ENCODE measurements around the gene NUDCD3. TPM values are rescaled to one million over a fixed set of nuclear protein-coding genes. Genes with fewer than 3 reads are reported as not detected.
A peak's percentile ranks its signal among the peaks of the same experiment; 100 is the strongest.

The NUDCD3 gene
- total and polyA plus RNA-seq, 12 donors = 16.2 to 116 (median 102) TPM

GRCh38 chr7:44477063-44477830 lies 13.2 kb downstream of the NUDCD3 start:
- ATAC-seq = peak; percentile 81 to 93 (median 88)
- no peaks in the 10 kb centered on the region for H3K27me3 ChIP-seq
- H3K9me3 ChIP-seq = peaks cover 0 to 2% (median 0%) of the 10 kb centered on the region in 11 donors
- peak overlapping the region in 7 of 10 donors; percentile 33 to 60 (median 55) for H3K27ac ChIP-seq
- DNase-seq = peak; percentile 24 to 34
- peaks cover 0 to 86% (median 16%) of the 10 kb centered on the region in 9 donors for H3K36me3 ChIP-seq
- intact Hi-C loops (cut with DNase I) = loop anchor here (1.0 to 10.0 kb wide), 9 partner anchors 102 to 405 kb away; partner anchors contain the start of gene CAMK2B (in 1 of the 10)
- H3K4me1 ChIP-seq = peaks cover 0 to 45% (median 31%) of the 10 kb centered on the region in 9 donors
- TF ChIP-seq, protein P1, sequence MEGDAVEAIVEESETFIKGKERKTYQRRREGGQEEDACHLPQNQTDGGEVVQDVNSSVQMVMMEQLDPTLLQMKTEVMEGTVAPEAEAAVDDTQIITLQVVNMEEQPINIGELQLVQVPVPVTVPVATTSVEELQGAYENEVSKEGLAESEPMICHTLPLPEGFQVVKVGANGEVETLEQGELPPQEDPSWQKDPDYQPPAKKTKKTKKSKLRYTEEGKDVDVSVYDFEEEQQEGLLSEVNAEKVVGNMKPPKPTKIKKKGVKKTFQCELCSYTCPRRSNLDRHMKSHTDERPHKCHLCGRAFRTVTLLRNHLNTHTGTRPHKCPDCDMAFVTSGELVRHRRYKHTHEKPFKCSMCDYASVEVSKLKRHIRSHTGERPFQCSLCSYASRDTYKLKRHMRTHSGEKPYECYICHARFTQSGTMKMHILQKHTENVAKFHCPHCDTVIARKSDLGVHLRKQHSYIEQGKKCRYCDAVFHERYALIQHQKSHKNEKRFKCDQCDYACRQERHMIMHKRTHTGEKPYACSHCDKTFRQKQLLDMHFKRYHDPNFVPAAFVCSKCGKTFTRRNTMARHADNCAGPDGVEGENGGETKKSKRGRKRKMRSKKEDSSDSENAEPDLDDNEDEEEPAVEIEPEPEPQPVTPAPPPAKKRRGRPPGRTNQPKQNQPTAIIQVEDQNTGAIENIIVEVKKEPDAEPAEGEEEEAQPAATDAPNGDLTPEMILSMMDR (IDR thresholded peaks at IDR 0.05) = peak; percentile 68 to 95 (median 92)
- H3K4me3 ChIP-seq = no peak overlapping the region
- WGBS, 2 donors = 29 to 30% methylated on average over 6 of the region's 6 CpGs

- H3K4me1 ChIP-seq = peaks cover 0 to 52% (median 33%) of the 10 kb centered on the region in 9 donors
- TF ChIP-seq, protein P1 (IDR thresholded peaks at IDR 0.05) = no peak
- H3K4me3 ChIP-seq = no peak overlapping the region
- WGBS, 2 donors = 85 to 86% methylated on average over 5 of the region's 5 CpGs
- no peaks in the 10 kb centered on the region for H3K27me3 ChIP-seq
- no peaks in the 10 kb centered on the region for H3K9me3 ChIP-seq
- H3K36me3 ChIP-seq = peaks cover 0 to 86% (median 10%) of the 10 kb centered on the region in 9 donors
- intact Hi-C loops (cut with DNase I) = loop anchor here in 9 of 10 donors (2.0 to 10.0 kb wide), 8 partner anchors 102 to 404 kb away; partner anchors contain the start of gene CAMK2B (in 1 of the 9)
- peak overlapping the region in 5 of 10 donors; percentile 44 to 60 (median 56) for H3K27ac ChIP-seq
- DNase-seq (no peak), ATAC-seq (no peak)
Measured at GRCh38 chr7:44476313-44476712, 14.1 kb downstream of the NUDCD3 start.

- 70 to 82% methylated on average over 3 of the region's 3 CpGs for WGBS, 2 donors
- peak overlapping the region in 3 of 10 donors; percentile 11 to 39 (median 20) for H3K27ac ChIP-seq
Measured at GRCh38 chr7:44473295-44473694, 17.2 kb downstream of the NUDCD3 start.

DNA sequence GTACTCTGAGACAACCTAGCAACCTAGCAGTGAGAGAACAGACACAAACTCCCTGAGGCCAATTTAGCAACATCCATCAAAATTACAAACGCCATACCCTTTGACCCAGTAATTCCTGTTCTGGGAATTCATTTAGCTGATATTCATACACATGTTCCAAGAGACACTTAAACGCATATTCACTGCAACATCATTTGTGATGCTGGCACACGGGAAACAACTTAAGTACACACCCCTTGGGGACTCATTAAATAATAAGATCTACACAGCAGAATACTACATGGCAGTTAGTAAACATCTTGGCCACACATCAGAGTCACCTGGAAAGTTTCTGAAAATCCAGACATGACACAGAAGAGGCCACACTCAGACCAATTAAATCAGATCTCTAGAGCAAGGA lies 17.6 kb downstream of the NUDCD3 start:
- no peaks in the 10 kb centered on the region for H3K9me3 ChIP-seq
- peaks cover 0 to 76% (median 0%) of the 10 kb centered on the region in 9 donors for H3K36me3 ChIP-seq
- TF ChIP-seq, protein P1 (IDR thresholded peaks at IDR 0.05) = no peak
- no peaks in the 10 kb centered on the region for H3K27me3 ChIP-seq
- DNase-seq = no peak
- no peak for ATAC-seq
- peaks cover 3 to 76% (median 50%) of the 10 kb centered on the region in 9 donors for H3K4me1 ChIP-seq
- H3K27ac ChIP-seq = peak overlapping the region in 3 of 10 donors; percentile 11 to 39 (median 20)
- WGBS, 2 donors = 26% methylated on average over 3 of the region's 3 CpGs
- intact Hi-C loops (cut with DNase I) = loop anchor here in 5 of 10 donors (5.0 to 10.0 kb wide), 7 partner anchors 76 to 231 kb away; partner anchors contain the start of gene CAMK2B (in 1 of the 5)
- no peak overlapping the region for H3K4me3 ChIP-seq

More at GRCh38 chr7:44473295-44473694, 17.2 kb downstream of the NUDCD3 start:
- Histone ChIP-seq H3K36me3 (peaks cover 0 to 76% (median under 1%) of the 10 kb centered on the region in 9 donors), H3K9me3 (no peaks in the 10 kb centered on the region), H3K27me3 (no peaks in the 10 kb centered on the region), H3K4me1 (peaks cover 3 to 76% (median 50%) of the 10 kb centered on the region in 9 donors), H3K4me3 (no peak overlapping the region)
- no peak for DNase-seq
- intact Hi-C loops (cut with DNase I) = loop anchor here in 5 of 10 donors (5.0 to 10.0 kb wide), 7 partner anchors 76 to 231 kb away; partner anchors contain the start of gene CAMK2B (in 1 of the 5)
- TF ChIP-seq, protein P1 (IDR thresholded peaks at IDR 0.05) = no peak
- peak in 2 of 8 donors; percentile 37 to 60 for ATAC-seq
